ENCODE results near the gene FIBP.

Gene FIBP

GRCh38 chr11:65864706-65865471, 23.4 kb downstream of the FIBP start:
- Histone ChIP-seq H3K27me3 (replicated peaks) (no peaks in the 10 kb centered on the region), H3K36me3 (replicated peaks) (peaks cover 72% of the 10 kb centered on the region), H3K27ac (no peak overlapping the region), H3K4me3 (ENCODE audit: low read depth, low read length) (no peak overlapping the region)
- no peak for DNase-seq
- no peak for TF ChIP-seq CTCF (IDR thresholded peaks at IDR 0.05; ENCODE audit: low read depth, low read length, missing control alignments)
- in situ Hi-C loops (cut with HindIII; ENCODE audit: low pct_ligation_motif_present, low sequenced_read_pairs): no loop called here

GRCh38 chr11:65863889-65864705, 24.2 kb downstream of the FIBP start:
- no peak for TF ChIP-seq CTCF (IDR thresholded peaks at IDR 0.05; ENCODE audit: low read depth, low read length, missing control alignments)
- no peak overlapping the region for H3K4me3 ChIP-seq (ENCODE audit: low read depth, low read length)
- H3K27me3 ChIP-seq (replicated peaks): no peaks in the 10 kb centered on the region
- in situ Hi-C loops (cut with HindIII; ENCODE audit: low pct_ligation_motif_present, low sequenced_read_pairs): no loop called here
- H3K36me3 ChIP-seq (replicated peaks): peaks cover 64% of the 10 kb centered on the region
- DNase-seq: no peak
- no peak overlapping the region for H3K27ac ChIP-seq

GRCh38 chr11:65862941-65863888, 25.1 kb downstream of the FIBP start:
- no peak for DNase-seq
- Histone ChIP-seq H3K27me3 (replicated peaks) (no peaks in the 10 kb centered on the region), H3K4me3 (ENCODE audit: low read depth, low read length) (no peak overlapping the region), H3K27ac (no peak overlapping the region), H3K36me3 (replicated peaks) (peaks cover 55% of the 10 kb centered on the region)
- in situ Hi-C loops (cut with HindIII; ENCODE audit: low pct_ligation_motif_present, low sequenced_read_pairs): no loop called here
- no peak for TF ChIP-seq CTCF (IDR thresholded peaks at IDR 0.05; ENCODE audit: low read depth, low read length, missing control alignments)

GRCh38 chr11:65862191-65862735, 26.0 kb downstream of the FIBP start:
- no peak overlapping the region for H3K4me3 ChIP-seq (ENCODE audit: low read depth, low read length)

More at GRCh38 chr11:65862191-65862735, 26.0 kb downstream of the FIBP start:
- Histone ChIP-seq H3K36me3 (replicated peaks) (peaks cover 47% of the 10 kb centered on the region), H3K27ac (no peak overlapping the region), H3K27me3 (replicated peaks) (no peaks in the 10 kb centered on the region)
- TF ChIP-seq CTCF (IDR thresholded peaks at IDR 0.05; ENCODE audit: low read depth, low read length, missing control alignments): no peak
- no peak for DNase-seq
- in situ Hi-C loops (cut with HindIII; ENCODE audit: low pct_ligation_motif_present, low sequenced_read_pairs): no loop called here
